ENCODE results near the gene OFD1.

OFD1 gene

GRCh38 chrX:13786048-13786447, 51.5 kb downstream of the OFD1 start:
- TF ChIP-seq GATA3 (IDR thresholded peaks at IDR 0.05; ENCODE audit: low read depth, low read length) (no peak), GATA2 (IDR thresholded peaks at IDR 0.05; ENCODE audit: low read depth, low read length) (no peak)

DNA sequence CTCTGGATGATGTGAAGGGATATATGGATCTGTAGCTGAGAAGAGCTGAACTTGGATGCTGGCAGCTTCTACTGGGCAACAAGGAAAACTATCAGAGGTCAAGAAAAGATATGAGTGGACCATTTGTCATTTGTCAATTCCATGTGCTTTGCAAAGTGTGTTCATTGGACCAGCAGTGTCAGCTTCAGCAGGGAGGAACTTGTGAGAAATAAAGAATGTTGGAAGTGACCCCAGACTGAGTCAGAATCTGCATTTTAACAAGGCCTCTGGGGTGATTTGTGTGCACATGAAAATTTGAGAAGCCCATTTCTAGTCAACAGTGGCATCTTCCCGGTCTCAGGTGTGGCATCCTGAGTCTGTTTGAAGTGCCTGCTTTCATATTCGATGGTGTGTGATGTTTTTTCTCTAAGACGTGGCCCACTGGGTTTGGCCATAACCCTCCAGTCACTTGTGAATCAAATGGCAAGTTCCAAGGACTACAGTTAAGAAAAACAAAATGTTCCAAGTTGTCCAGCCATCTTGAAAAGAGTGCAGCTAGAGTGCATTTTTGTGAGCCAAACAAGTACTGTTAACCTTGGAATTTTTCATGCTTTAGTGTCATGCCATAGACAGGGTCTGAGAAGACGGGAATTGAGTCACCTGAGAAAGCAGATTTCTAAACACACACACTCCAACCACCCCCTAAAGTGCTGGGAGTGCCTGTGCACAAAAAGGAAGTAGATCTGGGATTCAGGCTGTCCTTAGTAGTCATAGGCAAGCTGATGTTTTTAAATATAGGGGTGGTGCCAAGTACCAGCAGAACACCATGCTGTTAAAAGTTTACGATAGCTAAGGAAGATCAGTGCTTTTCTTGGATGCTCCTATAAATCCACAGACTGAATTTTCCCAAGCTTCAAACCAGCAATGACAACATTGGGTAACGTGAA, 55.9 kb downstream of the OFD1 start:
- TF ChIP-seq GATA3 (IDR thresholded peaks at IDR 0.05; ENCODE audit: low read depth, low read length): no peak
- TF ChIP-seq GATA2 (IDR thresholded peaks at IDR 0.05; ENCODE audit: low read depth, low read length): no peak

DNA sequence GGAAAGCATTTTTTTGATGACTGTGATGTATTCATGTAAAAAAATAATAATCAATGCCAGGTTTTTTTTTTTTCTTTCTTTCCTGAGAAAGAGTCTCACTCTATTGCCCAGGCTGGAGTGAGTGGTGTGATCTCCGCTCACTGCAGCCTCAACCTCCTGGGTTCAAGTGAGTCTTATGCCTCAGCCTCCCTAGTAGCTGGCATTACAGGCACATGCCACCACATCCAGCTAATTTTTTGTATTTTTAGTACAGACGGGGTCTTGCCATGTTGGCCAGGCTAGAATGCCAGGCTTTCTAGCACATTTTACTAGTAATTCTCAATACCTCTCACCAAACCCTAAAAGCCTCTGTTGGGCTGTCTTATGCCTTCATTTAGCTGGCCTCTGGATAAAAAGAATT, 56.6 kb downstream of the OFD1 start:
- TF ChIP-seq GATA3 (IDR thresholded peaks at IDR 0.05; ENCODE audit: low read depth, low read length): no peak
- TF ChIP-seq GATA2 (IDR thresholded peaks at IDR 0.05; ENCODE audit: low read depth, low read length): no peak

GRCh38 chrX:13791559-13791958, 57.0 kb downstream of the OFD1 start:
- TF ChIP-seq GATA3 (IDR thresholded peaks at IDR 0.05; ENCODE audit: low read depth, low read length) (no peak), GATA2 (IDR thresholded peaks at IDR 0.05; ENCODE audit: low read depth, low read length) (no peak)

DNA sequence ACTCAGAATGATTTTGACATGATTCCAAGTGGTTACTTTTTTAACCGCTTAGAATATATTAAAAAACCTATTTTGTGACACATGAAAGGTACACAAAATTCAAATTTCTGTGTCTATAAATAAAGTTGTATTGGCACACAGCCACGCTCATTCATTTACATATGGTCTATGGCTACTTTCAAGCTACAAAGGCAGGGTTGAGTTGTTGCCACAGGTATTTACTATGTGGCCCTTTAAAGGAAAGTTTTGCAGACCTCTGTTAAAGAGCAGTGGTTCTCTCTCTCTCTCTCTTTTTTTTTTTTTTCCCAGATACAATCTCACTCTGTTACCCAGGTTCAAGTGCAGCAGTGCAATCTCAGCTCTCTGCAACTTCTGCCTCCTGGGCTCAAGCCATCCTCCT, 59.3 kb downstream of the OFD1 start:
- TF ChIP-seq GATA3 (IDR thresholded peaks at IDR 0.05; ENCODE audit: low read depth, low read length): no peak
- no peak for TF ChIP-seq GATA2 (IDR thresholded peaks at IDR 0.05; ENCODE audit: low read depth, low read length)

DNA sequence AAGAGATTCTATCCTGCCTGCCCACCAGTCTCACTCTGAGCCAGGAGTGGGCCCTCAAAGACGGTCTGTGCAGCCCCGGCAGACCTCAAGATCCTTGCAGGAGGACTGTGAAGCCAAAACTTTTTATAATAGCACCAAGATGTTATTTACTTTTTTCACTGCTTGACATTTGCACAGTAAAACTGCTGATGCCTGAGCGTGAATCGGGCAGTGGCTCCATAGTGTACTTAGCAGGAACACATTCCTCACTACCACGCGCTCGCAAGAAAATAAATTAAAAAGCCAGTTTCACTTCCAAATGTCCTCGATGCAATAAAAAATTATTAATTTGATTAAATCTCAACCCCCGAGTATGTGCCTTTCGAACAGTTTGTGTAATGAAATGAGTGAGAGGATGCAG, 59.9 kb downstream of the OFD1 start:
- TF ChIP-seq GATA2 (IDR thresholded peaks at IDR 0.05; ENCODE audit: low read depth, low read length) (no peak), GATA3 (IDR thresholded peaks at IDR 0.05; ENCODE audit: low read depth, low read length) (no peak)

DNA sequence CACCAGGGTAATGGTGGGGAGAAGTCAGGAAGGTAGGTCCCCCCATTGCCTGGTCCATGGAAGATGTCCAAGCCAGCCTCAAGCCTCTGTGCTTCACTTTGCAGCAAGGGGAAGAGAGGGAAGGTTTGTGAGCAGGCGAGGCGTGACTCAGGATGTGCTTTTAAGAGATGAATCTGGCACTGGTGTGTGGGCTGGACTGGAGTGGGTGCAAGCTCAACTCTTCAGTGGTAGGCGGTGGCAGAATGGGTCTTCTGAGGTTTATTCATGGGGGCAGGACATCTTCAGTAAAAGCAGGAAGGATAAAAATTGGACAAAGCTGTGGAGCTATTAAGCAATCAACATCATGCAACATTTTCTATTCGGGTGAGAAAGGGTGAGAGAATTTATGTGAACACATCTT, 63.0 kb downstream of the OFD1 start:
- TF ChIP-seq GATA2 (IDR thresholded peaks at IDR 0.05; ENCODE audit: low read depth, low read length): no peak

DNA sequence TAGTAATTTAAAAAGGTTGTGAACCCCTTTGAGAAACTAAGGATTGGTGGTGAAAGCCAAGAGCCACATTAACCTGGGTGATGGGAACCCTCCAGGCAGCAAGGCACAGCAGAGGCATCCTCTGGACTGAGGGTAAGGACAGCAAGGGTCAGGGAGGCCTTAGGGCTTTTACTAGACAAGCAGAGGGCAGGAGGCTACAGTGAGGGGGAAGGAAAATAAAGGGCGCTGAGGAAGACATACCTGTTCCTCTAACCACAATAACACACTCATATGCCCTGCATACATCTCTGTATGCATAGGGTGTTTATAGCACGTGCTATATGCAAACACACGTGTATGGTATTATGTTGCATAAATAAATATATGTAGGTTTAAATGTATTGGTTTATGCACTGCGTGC, 63.6 kb downstream of the OFD1 start:
- TF ChIP-seq GATA3 (IDR thresholded peaks at IDR 0.05; ENCODE audit: low read depth, low read length): no peak
- no peak for TF ChIP-seq GATA2 (IDR thresholded peaks at IDR 0.05; ENCODE audit: low read depth, low read length)

- TF ChIP-seq GATA3 (IDR thresholded peaks at IDR 0.05; ENCODE audit: low read depth, low read length): no peak
- TF ChIP-seq GATA2 (IDR thresholded peaks at IDR 0.05; ENCODE audit: low read depth, low read length): no peak
These were observed 68.6 kb downstream of the OFD1 start for GRCh38 chrX:13803116-13803515.

- TF ChIP-seq GATA2 (IDR thresholded peaks at IDR 0.05; ENCODE audit: low read depth, low read length) (no peak), GATA3 (IDR thresholded peaks at IDR 0.05; ENCODE audit: low read depth, low read length) (no peak)
These were observed 70.7 kb downstream of the OFD1 start for GRCh38 chrX:13805241-13805640.

DNA sequence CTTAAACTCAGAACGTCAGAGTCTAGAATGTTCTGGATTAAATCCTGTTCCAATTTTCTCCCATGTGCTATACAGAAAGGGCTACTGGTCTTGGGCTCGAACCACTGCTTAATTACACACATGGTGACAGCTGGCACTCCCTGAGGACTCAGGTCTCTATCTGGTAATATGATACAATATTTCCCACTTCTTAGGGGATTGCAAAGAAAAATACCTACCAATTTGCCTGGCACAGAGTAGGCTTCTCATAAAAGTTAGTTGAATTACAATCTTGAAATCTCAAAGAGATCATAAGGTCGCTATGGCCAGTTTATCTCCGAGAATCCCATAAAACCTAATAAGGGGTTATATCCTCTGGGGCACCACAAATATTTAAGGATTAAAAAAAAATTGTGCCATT, 73.7 kb downstream of the OFD1 start:
- no peak for TF ChIP-seq GATA2 (IDR thresholded peaks at IDR 0.05; ENCODE audit: low read depth, low read length)

DNA sequence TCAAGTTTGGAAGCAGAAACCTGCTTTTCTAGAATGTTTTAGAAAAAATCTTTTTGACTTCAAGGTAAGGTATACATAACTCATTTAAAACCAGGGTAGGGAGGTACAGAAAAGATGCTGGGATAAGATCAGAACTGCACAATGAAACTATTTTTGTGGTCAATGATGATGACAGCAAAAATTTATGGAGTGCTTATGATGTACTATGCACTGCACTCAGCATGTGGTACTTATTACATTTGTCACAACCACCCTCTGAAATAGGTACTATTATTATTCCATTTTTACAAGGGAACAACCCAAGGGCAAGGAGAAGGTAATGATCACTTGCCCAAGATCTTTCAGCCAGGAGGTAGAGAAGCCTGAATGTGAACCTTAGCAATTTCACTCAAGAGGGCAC, 74.3 kb downstream of the OFD1 start:
- TF ChIP-seq GATA3 (IDR thresholded peaks at IDR 0.05; ENCODE audit: low read depth, low read length) (no peak), GATA2 (IDR thresholded peaks at IDR 0.05; ENCODE audit: low read depth, low read length) (no peak)

GRCh38 chrX:13815664-13816063, 81.1 kb downstream of the OFD1 start:
- TF ChIP-seq GATA2 (IDR thresholded peaks at IDR 0.05; ENCODE audit: low read depth, low read length): no peak
- TF ChIP-seq GATA3 (IDR thresholded peaks at IDR 0.05; ENCODE audit: low read depth, low read length): no peak

- TF ChIP-seq GATA2 (IDR thresholded peaks at IDR 0.05; ENCODE audit: low read depth, low read length): no peak
- no peak for TF ChIP-seq GATA3 (IDR thresholded peaks at IDR 0.05; ENCODE audit: low read depth, low read length)
These were observed 81.6 kb downstream of the OFD1 start for GRCh38 chrX:13816176-13816575.
